H1 (cell line): ENCODE measurements around the gene CDRT15. TPM values are rescaled to one million over a fixed set of nuclear protein-coding genes. Genes with fewer than 3 reads are reported as not detected.

Experiments
- CTCF ChIA-PET: fragments of 300-600 bp; sonication (Branson Sonifier 250); formaldehyde crosslinking; loops from one replicate; lab custom pipeline; 2021; ENCODE audit not compliant: partially characterized antibody; lab: Charles Lee
- POLR2A ChIA-PET: fragments of 300-600 bp; sonication (Branson Sonifier 250); formaldehyde crosslinking; loops from one replicate; lab custom pipeline; 2021; ENCODE audit warnings: inconsistent platforms; ENCODE audit not compliant: partially characterized antibody; lab: Charles Lee
- DNase-seq, 2 experiments: peaks; one replicate each; pipeline versions ENCODE4 v3.0.0 to v3.0.0-alpha.2; 2010 to 2022; ENCODE audit warnings: low spot score in 2 of 2, low read depth in 1 of 2, mixed read lengths in 1 of 2
- FAIRE-seq: peaks from 2 replicates; lab custom pipeline; 2011; peaks lifted over from hg19 to GRCh38; lab: Jason Lieb, UNC
- H2AFZ ChIP-seq: 2 replicates; pipeline ENCODE4 v1.8.1; 2012; ENCODE audit warnings: low read length, inconsistent platforms
- H2AK5ac ChIP-seq: 2 replicates; pipeline ENCODE4 v1.6.1; 2013; ENCODE audit warnings: low read depth, low read length
- H2BK120ac ChIP-seq: replicated peaks from 2 replicates; pipeline ENCODE3; 2013; ENCODE audit warnings: low read depth, low read length, inconsistent platforms
- H2BK12ac ChIP-seq: 2 replicates; pipeline ENCODE4 v1.6.1; 2013; ENCODE audit warnings: low read depth, low read length
- H2BK15ac ChIP-seq: 2 replicates; pipeline ENCODE4 v1.6.1; 2013; ENCODE audit warnings: low read length
- H2BK20ac ChIP-seq: 2 replicates; pipeline ENCODE4 v1.6.1; 2013; ENCODE audit warnings: low read length
- H2BK5ac ChIP-seq: 2 replicates; pipeline ENCODE4 v1.6.1; 2013; ENCODE audit warnings: low read depth, low read length
- H3K14ac ChIP-seq: 2 replicates; pipeline ENCODE4 v1.6.1; 2013; ENCODE audit warnings: inconsistent platforms; ENCODE audit not compliant: insufficient read length
- H3K18ac ChIP-seq: 2 replicates; pipeline ENCODE4 v1.6.1; 2013; ENCODE audit warnings: low read length; ENCODE audit errors: extremely low read depth
- H3K23ac ChIP-seq: 2 replicates; pipeline ENCODE4 v1.6.1; 2013; ENCODE audit warnings: inconsistent platforms; ENCODE audit not compliant: insufficient read length
- H3K23me2 ChIP-seq: 2 replicates; pipeline ENCODE4 v1.6.1; 2013; ENCODE audit warnings: low read depth, low read length
- H3K27ac ChIP-seq: 2 replicates; pipeline ENCODE4 v1.6.1; 2011; ENCODE audit warnings: low read depth, low read length, inconsistent platforms
- H3K27me3 ChIP-seq, 4 experiments: replicated peaks in 1 of 4; 1 replicate in 1 of 4; 2 replicates in 3 of 4; pipeline versions ENCODE4 v1.6.1 to v1.8.1; 2011 to 2013; ENCODE audit warnings: low read length in 3 of 4, mild to moderate bottlenecking in 3 of 4, inconsistent platforms in 2 of 4, mixed read lengths in 2 of 4, moderate library complexity in 1 of 4; ENCODE audit not compliant: control insufficient read depth in 3 of 4, insufficient read depth in 3 of 4; ENCODE audit errors: extremely low read depth in 1 of 4
- H3K36me3 ChIP-seq, 4 experiments: 2 replicates each; pipeline versions ENCODE4 v1.6.1 to v1.8.1; 2011 to 2013; ENCODE audit warnings: mild to moderate bottlenecking in 4 of 4, low read length in 3 of 4, moderate library complexity in 2 of 4, control low read depth in 1 of 4, inconsistent platforms in 1 of 4; ENCODE audit not compliant: insufficient read depth in 4 of 4, control insufficient read depth in 2 of 4
- H3K4ac ChIP-seq: replicated peaks from 2 replicates; pipeline ENCODE3; 2013; ENCODE audit warnings: low read length, low read depth, mixed read lengths, inconsistent platforms; ENCODE audit not compliant: insufficient read length
- H3K4me1 ChIP-seq, 4 experiments: replicated peaks in 1 of 4; 1 replicate in 1 of 4; 2 replicates in 3 of 4; pipeline versions ENCODE4 v1.6.1 to v1.8.1; 2011 to 2013; ENCODE audit warnings: low read length in 3 of 4, inconsistent platforms in 2 of 4, mixed read lengths in 1 of 4; ENCODE audit not compliant: insufficient read depth in 4 of 4, control insufficient read depth in 3 of 4
- H3K4me2 ChIP-seq, 2 experiments: 2 replicates each; pipeline versions ENCODE4 v1.6.1 to v1.8.1; 2011 to 2013; ENCODE audit warnings: low read depth in 2 of 2, low read length in 2 of 2, control low read depth in 1 of 2, inconsistent platforms in 1 of 2, mild to moderate bottlenecking in 1 of 2; ENCODE audit not compliant: insufficient read depth in 1 of 2
- H3K4me3 ChIP-seq, 4 experiments: fragments of 200-600, 300-600 bp in 1 of 4; sonication (generic), shearing (Covaris generic), sonication (Bioruptor Twin) in 1 of 4; 2 replicates each; pipeline versions ENCODE4 v1.5.1 to v1.8.1; 2011 to 2016; ENCODE audit warnings: low read length in 4 of 4, low read depth in 3 of 4, control low read depth in 2 of 4, inconsistent platforms in 2 of 4, mild to moderate bottlenecking in 2 of 4, mixed read lengths in 1 of 4, moderate library complexity in 1 of 4; ENCODE audit not compliant: insufficient read depth in 2 of 4; ENCODE audit errors: extremely low read depth in 1 of 4
- H3K56ac ChIP-seq: replicated peaks from 2 replicates; pipeline ENCODE3; 2013; ENCODE audit warnings: low read depth, mild to moderate bottlenecking, mixed read lengths, low read length, inconsistent platforms; ENCODE audit not compliant: insufficient read length
- H3K79me1 ChIP-seq: 2 replicates; pipeline ENCODE4 v1.6.1; 2013; ENCODE audit warnings: low read depth, low read length, control low read depth
- H3K79me2 ChIP-seq, 2 experiments: 2 replicates each; pipeline versions ENCODE4 v1.6.1 to v1.8.1; 2012 to 2013; ENCODE audit warnings: low read length in 2 of 2, mild to moderate bottlenecking in 2 of 2, inconsistent platforms in 1 of 2; ENCODE audit not compliant: insufficient read depth in 2 of 2, control insufficient read depth in 1 of 2
- H3K9ac ChIP-seq, 4 experiments: replicated peaks in 1 of 4; 1 replicate in 1 of 4; 2 replicates in 3 of 4; pipeline versions ENCODE4 v1.6.1 to v1.8.1; 2011 to 2013; ENCODE audit warnings: low read depth in 3 of 4, low read length in 3 of 4, control low read depth in 2 of 4, mild to moderate bottlenecking in 2 of 4, moderate library complexity in 2 of 4, inconsistent platforms in 1 of 4; ENCODE audit errors: extremely low read depth in 1 of 4
- H3K9me3 ChIP-seq, 2 experiments: 2 replicates each; pipeline versions ENCODE4 v1.6.1 to v1.8.1; 2012 to 2013; ENCODE audit warnings: mild to moderate bottlenecking in 2 of 2, moderate library complexity in 2 of 2, control low read depth in 1 of 2, inconsistent platforms in 1 of 2, low read depth in 1 of 2, low read length in 1 of 2, mixed read lengths in 1 of 2; ENCODE audit not compliant: insufficient read depth in 2 of 2
- H4K20me1 ChIP-seq, 2 experiments: replicated peaks in 1 of 2; 2 replicates each; pipeline versions ENCODE3 to v1.8.1; 2011 to 2013; ENCODE audit warnings: inconsistent platforms in 2 of 2, low read length in 2 of 2, mild to moderate bottlenecking in 1 of 2; ENCODE audit not compliant: insufficient read depth in 2 of 2, control insufficient read depth in 1 of 2
- H4K5ac ChIP-seq: 2 replicates; pipeline ENCODE4 v1.6.1; 2013; ENCODE audit warnings: low read length, low read depth, mixed read lengths, inconsistent platforms; ENCODE audit not compliant: insufficient read length
- H4K8ac ChIP-seq: 2 replicates; pipeline ENCODE4 v1.8.0; 2013; ENCODE audit warnings: mild to moderate bottlenecking, moderate library complexity, low read length, inconsistent platforms; ENCODE audit not compliant: insufficient read depth; ENCODE audit errors: extremely low read depth
- H4K91ac ChIP-seq: replicated peaks from 2 replicates; pipeline ENCODE3; 2013; ENCODE audit warnings: low read length, mixed read lengths, inconsistent platforms; ENCODE audit not compliant: insufficient read length
- CBX8 ChIP-seq: fragments of 300-800, 300-1000 bp; sonication (generic); IDR thresholded peaks from 2 replicates; pipeline ENCODE4 v1.7.1; 2016; ENCODE audit warnings: low read depth, low read length, borderline replicate concordance
- CEBPB ChIP-seq: IDR thresholded peaks from 2 replicates; pipeline ENCODE4 v1.6.1; 2012; ENCODE audit warnings: low read depth, low read length
- CHD1 ChIP-seq: IDR thresholded peaks from 2 replicates; pipeline ENCODE4 v1.6.1; 2012; ENCODE audit warnings: low read depth, low read length, improper control_type of control experiment
- KDM4A ChIP-seq: IDR thresholded peaks from one replicate; pipeline ENCODE4 v1.7.1; 2012; ENCODE audit warnings: low read depth, mild to moderate bottlenecking, moderate library complexity, low read length, inconsistent platforms; ENCODE audit not compliant: severe bottlenecking
- PHF8 ChIP-seq: fragments of 200-600 bp; sonication (generic); conservative IDR thresholded peaks from 2 replicates; pipeline ENCODE4 v1.7.1; 2012; ENCODE audit warnings: low read depth, mild to moderate bottlenecking, inconsistent platforms, low read length, moderate library complexity
- RBBP5 ChIP-seq: IDR thresholded peaks from 2 replicates; pipeline ENCODE4 v1.7.1; 2012; ENCODE audit warnings: low read depth, mild to moderate bottlenecking, inconsistent platforms, low read length, moderate library complexity, borderline replicate concordance
- RNF2 ChIP-seq: fragments of 200-900, 300-1000 bp; sonication (generic); IDR thresholded peaks from 2 replicates; pipeline ENCODE4 v1.7.1; 2016; ENCODE audit warnings: borderline replicate concordance, low read depth, mild to moderate bottlenecking, antibody characterized with exemption, low read length; ENCODE audit not compliant: poor library complexity, severe bottlenecking; ENCODE audit errors: missing control alignments
- TBP ChIP-seq: IDR thresholded peaks from 2 replicates; pipeline ENCODE4 v1.6.1; 2011; ENCODE audit warnings: low read depth, low read length, improper control_type of control experiment
- TCF12 ChIP-seq: IDR thresholded peaks from 2 replicates; pipeline ENCODE4 v1.6.1; 2011; ENCODE audit warnings: low read depth, mild to moderate bottlenecking, low read length
- YY1 ChIP-seq: IDR thresholded peaks from 2 replicates; pipeline ENCODE4 v1.6.1; 2011; ENCODE audit warnings: low read depth, mild to moderate bottlenecking, low read length
- WGBS, 2 experiments: shearing (Covaris generic) in 1 of 2; methylation state at CpG; one replicate each; pipeline versions ENCODE4 v1.1.6 to v1.1.7; 2013 to 2015; ENCODE audit warnings: low lambda C conversion rate in 2 of 2, mixed read lengths in 2 of 2, inconsistent platforms in 1 of 2, low coverage in 1 of 2, missing lambda C conversion rate in 1 of 2; ENCODE audit not compliant: insufficient replicate concordance in 2 of 2, insufficient coverage in 1 of 2, insufficient read length in 1 of 2; ENCODE audit errors: extremely low coverage in 1 of 2, missing lambda C conversion rate in 1 of 2; 5-methylcytosine and 5-hydroxymethylcytosine counted together
- polyA plus RNA-seq, 7 experiments: library from polyadenylated mRNA; depleted of rRNA in 3 of 7; stranded (reverse) in 5 of 7; unstranded in 2 of 7; fragments of >200 nt in 5 of 7; fragments of 200-250 nt in 2 of 7; gene quantifications; 1 replicate in 5 of 7; 2 replicates in 1 of 7; 4 replicates in 1 of 7; pipeline versions ENCODE4 v1.2.1 to v1.2.3, GENCODE V29; 2011 to 2013; ENCODE audit warnings: missing spikeins in 2 of 7, mixed read lengths in 2 of 7
- total RNA-seq: library from RNA; stranded (reverse); fragmentation: NEBNext Ultra II Directional; extraction: Animal tissue kit (Norgen Biotek cat#: 25700); gene quantifications from 2 replicates; pipeline ENCODE4 v1.2.1, GENCODE V29; 2021
- TF ChIP-seq, protein P1 (sequence below): IDR thresholded peaks from 2 replicates; pipeline ENCODE4 v1.6.1; 2012; ENCODE audit warnings: inconsistent platforms

Gene CDRT15
- total and polyA plus RNA-seq, 2 of the 8 experiments (the other 6 are each of a cell fraction or from before 2014, with no cell fraction given): not detected

DNA sequence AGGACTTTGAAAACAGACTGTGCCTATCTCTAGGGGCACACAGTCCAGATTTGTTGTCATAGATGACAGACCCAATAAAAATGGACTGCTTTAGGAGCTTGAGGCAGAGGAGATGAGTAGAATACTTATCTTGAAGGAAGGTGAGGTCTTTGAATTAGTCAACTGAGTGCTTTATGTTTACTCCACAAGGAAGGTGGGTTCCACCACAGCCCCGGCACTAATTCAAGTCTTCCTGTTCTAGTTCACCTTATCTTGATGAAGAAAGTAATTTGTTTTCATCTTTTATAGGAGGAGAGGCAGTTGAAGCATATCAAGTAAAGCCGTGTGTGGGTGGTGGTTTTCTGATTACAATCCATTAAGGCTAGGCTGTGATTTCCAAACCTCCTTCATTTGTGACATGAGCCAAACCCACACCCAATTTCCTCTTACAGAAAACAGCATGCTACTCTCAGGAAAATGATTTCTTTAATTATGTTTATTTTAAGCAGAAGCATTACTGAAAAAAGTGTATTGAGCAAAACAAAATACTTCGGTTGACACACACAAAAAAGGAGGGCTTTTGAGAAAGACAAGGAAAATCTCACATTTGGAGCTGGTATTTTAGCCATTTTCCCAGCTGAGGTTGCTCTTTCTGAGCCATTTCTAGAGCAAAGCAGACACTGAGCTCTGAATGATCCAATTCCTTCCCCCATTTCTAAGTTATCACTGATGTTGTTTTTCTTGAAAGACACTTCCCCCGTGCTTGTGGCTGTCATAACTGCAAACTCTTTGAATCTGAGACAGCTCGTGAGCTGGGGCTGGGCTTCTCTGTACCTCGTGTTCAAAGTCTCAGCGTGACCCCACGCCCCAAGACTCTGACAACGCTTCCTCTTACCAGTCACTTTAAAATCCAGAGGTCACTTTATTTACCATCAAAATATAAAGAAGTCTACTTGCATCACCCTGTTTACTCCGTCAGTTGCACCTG, 35.4 kb downstream of the CDRT15 start:
- H2AK5ac ChIP-seq: no peak overlapping the region
- no peaks in the 10 kb centered on the region for H3K27me3 ChIP-seq
- no peak overlapping the region for H3K56ac ChIP-seq
- H3K4me1 ChIP-seq: no peaks in the 10 kb centered on the region; a peak in 1 of 7 replicates
- H2BK12ac ChIP-seq: no peak overlapping the region; the same call in 1 of the 2 replicates
- H3K4ac ChIP-seq: no peak overlapping the region
- H2AFZ ChIP-seq: no peak overlapping the region
- WGBS, 2 experiments: 82% methylated on average over 10 of the region's 10 CpGs; no CpG with 5 or more reads in 1 of the 2 experiments
- H3K79me1 ChIP-seq: no peaks in the 10 kb centered on the region
- no peak for DNase-seq
- H2BK15ac ChIP-seq: no peak overlapping the region
- H2BK20ac ChIP-seq: no peak overlapping the region
- no peaks in the 10 kb centered on the region for H3K79me2 ChIP-seq
- no peak overlapping the region for H3K4me3 ChIP-seq
- POLR2A ChIA-PET: no interaction called here
- no peaks in the 10 kb centered on the region; a peak in 1 of 8 replicates for H3K36me3 ChIP-seq
- H4K8ac ChIP-seq: no peak overlapping the region
- no peaks in the 10 kb centered on the region for H3K9me3 ChIP-seq
- no peak overlapping the region for H2BK5ac ChIP-seq
- H4K91ac ChIP-seq: no peak overlapping the region
- peaks cover 2% of the 10 kb centered on the region; the same call in 1 of the 2 replicates for H3K23me2 ChIP-seq
- H2BK120ac ChIP-seq: no peak overlapping the region
- H3K23ac ChIP-seq: no peak overlapping the region
- no peak overlapping the region for H4K5ac ChIP-seq
- CTCF ChIA-PET: interaction anchor here (0.5 to 1.6 kb wide), 3 partner anchors 13 to 778 kb away, joined by 3 to 6 read pairs (median 4); no protein-coding TSS in a partner anchor
- no peak overlapping the region for H3K27ac ChIP-seq
- H3K4me2 ChIP-seq: no peak overlapping the region
- H4K20me1 ChIP-seq: no peaks in the 10 kb centered on the region
- FAIRE-seq: no peak
- no peak overlapping the region for H3K9ac ChIP-seq
- H3K18ac ChIP-seq: no peak overlapping the region
- H3K14ac ChIP-seq: no peak overlapping the region
- TF ChIP-seq TCF12: no peak
- no peak for TF ChIP-seq CBX8
- TF ChIP-seq, protein P1, sequence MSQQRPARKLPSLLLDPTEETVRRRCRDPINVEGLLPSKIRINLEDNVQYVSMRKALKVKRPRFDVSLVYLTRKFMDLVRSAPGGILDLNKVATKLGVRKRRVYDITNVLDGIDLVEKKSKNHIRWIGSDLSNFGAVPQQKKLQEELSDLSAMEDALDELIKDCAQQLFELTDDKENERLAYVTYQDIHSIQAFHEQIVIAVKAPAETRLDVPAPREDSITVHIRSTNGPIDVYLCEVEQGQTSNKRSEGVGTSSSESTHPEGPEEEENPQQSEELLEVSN: no peak
- TF ChIP-seq RNF2: no peak
- TF ChIP-seq YY1: no peak
- TF ChIP-seq CHD1: no peak
- no peak for TF ChIP-seq KDM4A
- no peak for TF ChIP-seq CEBPB
- TF ChIP-seq PHF8: no peak
- no peak for TF ChIP-seq TBP
- TF ChIP-seq RBBP5: no peak
